WTC11 (cell line): Measurements from ENCODE around the gene FAR2. TPM values are rescaled to one million over a fixed set of nuclear protein-coding genes. Genes with fewer than 3 reads are reported as not detected.

ENCODE experiments used
- ATAC-seq: fragments of 200-7000 bp; cut with Tn5 transposase; 2 replicates; pipeline ENCODE4 v1.10.0; 2021; ENCODE audit warnings: mild to moderate bottlenecking, moderate library complexity
- CTCF ChIA-PET: fragments of 300-600 bp; sonication (Branson Sonifier 250); formaldehyde crosslinking; loops from one replicate; lab custom pipeline; 2021; ENCODE audit warnings: antibody characterized with exemption; lab: Charles Lee
- POLR2A ChIA-PET: fragments of 350-600 bp; sonication (Branson Sonifier 250); formaldehyde crosslinking; loops from one replicate; lab custom pipeline; 2021; ENCODE audit warnings: antibody characterized with exemption; lab: Charles Lee
- DNase-seq: peaks from one replicate; pipeline ENCODE4 v3.0.0; 2021; ENCODE audit warnings: low spot score
- H3K27ac Mint-ChIP-seq: 2 replicates; pipeline ENCODE4 v1.8.0; 2021; ENCODE audit warnings: mixed read lengths
- H3K27me3 Mint-ChIP-seq: 2 replicates; pipeline ENCODE4 v1.8.0; 2021; ENCODE audit warnings: low read depth, mild to moderate bottlenecking, moderate library complexity, mixed read lengths
- H3K36me3 Mint-ChIP-seq: 2 replicates; pipeline ENCODE4 v1.8.0; 2021; ENCODE audit warnings: mixed read lengths
- H3K4me1 Mint-ChIP-seq: 2 replicates; pipeline ENCODE4 v1.8.0; 2022; ENCODE audit warnings: mixed read lengths
- H3K4me3 Mint-ChIP-seq: 2 replicates; pipeline ENCODE4 v1.8.0; 2021; ENCODE audit warnings: mild to moderate bottlenecking, moderate library complexity, mixed read lengths
- H3K9me3 Mint-ChIP-seq: 2 replicates; pipeline ENCODE4 v1.8.0; 2021; ENCODE audit warnings: mixed read lengths
- AR ChIP-seq: fragments of 250-450 bp; sonication (Bioruptor Pico); IDR thresholded peaks from 2 replicates; pipeline ENCODE4 v1.9.0; 2021; ENCODE audit warnings: mild to moderate bottlenecking
- ATF2 ChIP-seq: sonication (generic); formaldehyde crosslinking; IDR thresholded peaks from 2 replicates; pipeline ENCODE4 v1.8.1; 2022; ENCODE audit warnings: low read depth, missing genetic modification reagents, borderline replicate concordance
- ATF3 ChIP-seq: sonication (generic); formaldehyde crosslinking; conservative IDR thresholded peaks from 2 replicates; pipeline ENCODE4 v1.8.1; 2022; ENCODE audit warnings: mild to moderate bottlenecking, missing genetic modification reagents
- E2F1 ChIP-seq: sonication (generic); formaldehyde crosslinking; IDR thresholded peaks from 2 replicates; pipeline ENCODE4 v1.8.0; 2022; ENCODE audit warnings: mild to moderate bottlenecking, missing genetic modification reagents
- EMX1 ChIP-seq: fragments of 250-450 bp; sonication (Bioruptor Pico); IDR thresholded peaks from 2 replicates; pipeline ENCODE4 v1.8.0; 2021; ENCODE audit warnings: mild to moderate bottlenecking
- GABPB1 ChIP-seq: sonication (generic); formaldehyde crosslinking; IDR thresholded peaks from 2 replicates; pipeline ENCODE4 v1.8.1; 2023; ENCODE audit warnings: mild to moderate bottlenecking, missing genetic modification reagents
- GTF2I ChIP-seq: fragments of 250-450 bp; sonication (Bioruptor Pico); conservative IDR thresholded peaks from 2 replicates; pipeline ENCODE4 v1.4.0; 2021; ENCODE audit warnings: mild to moderate bottlenecking
- JUN ChIP-seq: sonication (generic); formaldehyde crosslinking; IDR thresholded peaks from 2 replicates; pipeline ENCODE4 v1.8.0; 2023; ENCODE audit warnings: mild to moderate bottlenecking, missing genetic modification reagents
- NFYB ChIP-seq: sonication (generic); formaldehyde crosslinking; conservative IDR thresholded peaks from 2 replicates; pipeline ENCODE4 v1.8.0; 2022; ENCODE audit warnings: low read depth, missing genetic modification reagents
- TCF7 ChIP-seq: sonication (generic); formaldehyde crosslinking; IDR thresholded peaks from 2 replicates; pipeline ENCODE4 v1.8.0; 2022; ENCODE audit warnings: mild to moderate bottlenecking, low read depth, missing genetic modification reagents, moderate library complexity
- TEAD1 ChIP-seq: sonication (generic); formaldehyde crosslinking; IDR thresholded peaks from 2 replicates; pipeline ENCODE4 v1.8.0; 2022; ENCODE audit warnings: mild to moderate bottlenecking, missing genetic modification reagents
- ZBTB43 ChIP-seq: sonication (generic); formaldehyde crosslinking; IDR thresholded peaks from 2 replicates; pipeline ENCODE4 v1.8.1; 2023; ENCODE audit warnings: mild to moderate bottlenecking, missing genetic modification reagents
- ZMAT4 ChIP-seq: fragments of 250-450 bp; sonication (Bioruptor Pico); IDR thresholded peaks from 2 replicates; pipeline ENCODE4 v1.9.0; 2021; ENCODE audit warnings: mild to moderate bottlenecking
- ZNF396 ChIP-seq: fragments of 250-450 bp; sonication (Bioruptor Pico); IDR thresholded peaks from 2 replicates; pipeline ENCODE4 v1.8.0; 2021; ENCODE audit warnings: mild to moderate bottlenecking, moderate library complexity, borderline replicate concordance
- ZNF512 ChIP-seq: sonication (generic); formaldehyde crosslinking; IDR thresholded peaks from 2 replicates; pipeline ENCODE4 v1.8.1; 2022; ENCODE audit warnings: missing genetic modification reagents, borderline replicate concordance
- ZNF671 ChIP-seq: fragments of 250-450 bp; sonication (Bioruptor Pico); IDR thresholded peaks from 2 replicates; pipeline ENCODE4 v1.8.0; 2021; ENCODE audit warnings: mild to moderate bottlenecking
- total RNA-seq: library from RNA; stranded (reverse); gene quantifications from 3 replicates; pipeline ENCODE4 v1.2.3, GENCODE V29; 2021
- TF ChIP-seq, protein P1 (sequence below): sonication (generic); formaldehyde crosslinking; conservative IDR thresholded peaks from 2 replicates; pipeline ENCODE4 v1.8.1; 2023; ENCODE audit warnings: mild to moderate bottlenecking, low read depth, missing genetic modification reagents, moderate library complexity
- TF ChIP-seq, protein P2 (sequence below): sonication (generic); formaldehyde crosslinking; IDR thresholded peaks from 2 replicates; pipeline ENCODE4 v1.8.1; 2022; ENCODE audit warnings: mild to moderate bottlenecking, moderate library complexity, missing genetic modification reagents

The FAR2 gene
- total RNA-seq, 1 experiment from 2014 or later: 20.0 TPM

GRCh38 chr12:29309320-29309902, 160.3 kb downstream of the FAR2 start (continued):
- no peak for TF ChIP-seq ZBTB43 (CRISPR knock-in tag)

GRCh38 chr12:29310899-29311298, 161.8 kb downstream of the FAR2 start:
- H3K4me3 Mint-ChIP-seq: no peak overlapping the region
- POLR2A ChIA-PET: no interaction called here

More at GRCh38 chr12:29310899-29311298, 161.8 kb downstream of the FAR2 start:
- TF ChIP-seq ATF3 (CRISPR knock-in tag) (no peak), EMX1 (CRISPR knock-in tag) (no peak), ZNF671 (no peak), ZBTB43 (CRISPR knock-in tag) (no peak), ZNF512 (CRISPR knock-in tag) (no peak), AR (no peak), GABPB1 (CRISPR knock-in tag) (no peak), ATF2 (CRISPR knock-in tag) (no peak), E2F1 (CRISPR knock-in tag) (no peak), JUN (CRISPR knock-in tag) (no peak), ZNF396 (CRISPR knock-in tag) (no peak), TEAD1 (CRISPR knock-in tag) (no peak), NFYB (CRISPR knock-in tag) (no peak), GTF2I (CRISPR knock-in tag) (no peak), ZMAT4 (CRISPR knock-in tag) (no peak), TCF7 (CRISPR knock-in tag) (no peak)
- TF ChIP-seq, protein P1, sequence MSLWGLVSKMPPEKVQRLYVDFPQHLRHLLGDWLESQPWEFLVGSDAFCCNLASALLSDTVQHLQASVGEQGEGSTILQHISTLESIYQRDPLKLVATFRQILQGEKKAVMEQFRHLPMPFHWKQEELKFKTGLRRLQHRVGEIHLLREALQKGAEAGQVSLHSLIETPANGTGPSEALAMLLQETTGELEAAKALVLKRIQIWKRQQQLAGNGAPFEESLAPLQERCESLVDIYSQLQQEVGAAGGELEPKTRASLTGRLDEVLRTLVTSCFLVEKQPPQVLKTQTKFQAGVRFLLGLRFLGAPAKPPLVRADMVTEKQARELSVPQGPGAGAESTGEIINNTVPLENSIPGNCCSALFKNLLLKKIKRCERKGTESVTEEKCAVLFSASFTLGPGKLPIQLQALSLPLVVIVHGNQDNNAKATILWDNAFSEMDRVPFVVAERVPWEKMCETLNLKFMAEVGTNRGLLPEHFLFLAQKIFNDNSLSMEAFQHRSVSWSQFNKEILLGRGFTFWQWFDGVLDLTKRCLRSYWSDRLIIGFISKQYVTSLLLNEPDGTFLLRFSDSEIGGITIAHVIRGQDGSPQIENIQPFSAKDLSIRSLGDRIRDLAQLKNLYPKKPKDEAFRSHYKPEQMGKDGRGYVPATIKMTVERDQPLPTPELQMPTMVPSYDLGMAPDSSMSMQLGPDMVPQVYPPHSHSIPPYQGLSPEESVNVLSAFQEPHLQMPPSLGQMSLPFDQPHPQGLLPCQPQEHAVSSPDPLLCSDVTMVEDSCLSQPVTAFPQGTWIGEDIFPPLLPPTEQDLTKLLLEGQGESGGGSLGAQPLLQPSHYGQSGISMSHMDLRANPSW (CRISPR knock-in tag): no peak
- TF ChIP-seq, protein P2, sequence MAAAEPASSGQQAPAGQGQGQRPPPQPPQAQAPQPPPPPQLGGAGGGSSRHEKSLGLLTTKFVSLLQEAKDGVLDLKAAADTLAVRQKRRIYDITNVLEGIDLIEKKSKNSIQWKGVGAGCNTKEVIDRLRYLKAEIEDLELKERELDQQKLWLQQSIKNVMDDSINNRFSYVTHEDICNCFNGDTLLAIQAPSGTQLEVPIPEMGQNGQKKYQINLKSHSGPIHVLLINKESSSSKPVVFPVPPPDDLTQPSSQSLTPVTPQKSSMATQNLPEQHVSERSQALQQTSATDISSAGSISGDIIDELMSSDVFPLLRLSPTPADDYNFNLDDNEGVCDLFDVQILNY (CRISPR knock-in tag): no peak
- Mint-ChIP-seq H3K4me1 (no peaks in the 10 kb centered on the region), H3K9me3 (no peaks in the 10 kb centered on the region), H3K27me3 (no peaks in the 10 kb centered on the region), H3K27ac (no peak overlapping the region), H3K36me3 (no peaks in the 10 kb centered on the region)
- ATAC-seq: no peak
- no peak for DNase-seq
- CTCF ChIA-PET: interaction anchor here (1.7 kb wide), 1 partner anchor 237 kb away, joined by 5 read pairs; no protein-coding TSS in a partner anchor
